A172 (cell line): ENCODE results near the gene CAMTA1. TPM values are rescaled to one million over a fixed set of nuclear protein-coding genes. Genes with fewer than 3 reads are reported as not detected.

ENCODE experiments used
- DNase-seq: peaks from one replicate; pipeline ENCODE4 v3.0.0-alpha.2; 2015; ENCODE audit warnings: low spot score
- total RNA-seq: library from RNA; depleted of rRNA; stranded (reverse); fragments of >200 nt; shearing (Covaris generic); gene quantifications from 2 replicates; pipeline ENCODE4 v1.2.3, GENCODE V29; 2014

Gene CAMTA1
- total RNA-seq, 1 experiment from 2014 or later: 97.5 TPM

GRCh38 chr1:7570311-7570710 lies 785.1 kb downstream of the CAMTA1 start:
- no peak for DNase-seq

GRCh38 chr1:7572654-7573152 lies 787.4 kb downstream of the CAMTA1 start:
- peak; percentile 38 for DNase-seq

- no peak for DNase-seq
Observed at GRCh38 chr1:7573481-7573880, 788.2 kb downstream of the CAMTA1 start.

GRCh38 chr1:7574121-7575040 lies 789.1 kb downstream of the CAMTA1 start:
- DNase-seq: no peak

GRCh38 chr1:7575041-7575400 lies 789.8 kb downstream of the CAMTA1 start:
- no peak for DNase-seq

GRCh38 chr1:7576946-7577657 lies 791.8 kb downstream of the CAMTA1 start:
- no peak for DNase-seq

GRCh38 chr1:7578206-7578605 lies 793.0 kb downstream of the CAMTA1 start:
- no peak for DNase-seq

- DNase-seq: no peak
Observed at GRCh38 chr1:7579016-7579415, 793.8 kb downstream of the CAMTA1 start.

- no peak for DNase-seq
Observed at GRCh38 chr1:7579831-7580804, 794.9 kb downstream of the CAMTA1 start.

GRCh38 chr1:7580923-7581753 lies 795.9 kb downstream of the CAMTA1 start:
- no peak for DNase-seq

- no peak for DNase-seq
Observed at GRCh38 chr1:7581754-7582459, 796.7 kb downstream of the CAMTA1 start.

- no peak for DNase-seq
Observed at GRCh38 chr1:7582460-7582972, 797.3 kb downstream of the CAMTA1 start.

GRCh38 chr1:7583291-7584096 lies 798.2 kb downstream of the CAMTA1 start:
- no peak for DNase-seq

- DNase-seq: no peak
Observed at GRCh38 chr1:7584157-7584556, 798.9 kb downstream of the CAMTA1 start.

GRCh38 chr1:7584643-7585042 lies 799.4 kb downstream of the CAMTA1 start:
- no peak for DNase-seq

- DNase-seq: no peak
Observed at GRCh38 chr1:7585216-7585907, 800.1 kb downstream of the CAMTA1 start.

- no peak for DNase-seq
Observed at GRCh38 chr1:7586031-7586941, 801.0 kb downstream of the CAMTA1 start.
